GM15510 (cell line): ENCODE results near the gene GOLGA6C.
A peak's percentile ranks its signal among the peaks of the same experiment; 100 is the strongest.
"Not testable (repeated sequence)": the region's sequence is repeated elsewhere in the genome, so short reads cannot be mapped to it uniquely, and the experiment has no call there.

Experiments
- POLR2A ChIP-seq: IDR thresholded peaks from 3 replicates; pipeline ENCODE4 v1.6.1; 2011; ENCODE audit warnings: borderline replicate concordance; ENCODE audit not compliant: insufficient read length; ENCODE audit errors: extremely low read depth

Gene GOLGA6C, protein sequence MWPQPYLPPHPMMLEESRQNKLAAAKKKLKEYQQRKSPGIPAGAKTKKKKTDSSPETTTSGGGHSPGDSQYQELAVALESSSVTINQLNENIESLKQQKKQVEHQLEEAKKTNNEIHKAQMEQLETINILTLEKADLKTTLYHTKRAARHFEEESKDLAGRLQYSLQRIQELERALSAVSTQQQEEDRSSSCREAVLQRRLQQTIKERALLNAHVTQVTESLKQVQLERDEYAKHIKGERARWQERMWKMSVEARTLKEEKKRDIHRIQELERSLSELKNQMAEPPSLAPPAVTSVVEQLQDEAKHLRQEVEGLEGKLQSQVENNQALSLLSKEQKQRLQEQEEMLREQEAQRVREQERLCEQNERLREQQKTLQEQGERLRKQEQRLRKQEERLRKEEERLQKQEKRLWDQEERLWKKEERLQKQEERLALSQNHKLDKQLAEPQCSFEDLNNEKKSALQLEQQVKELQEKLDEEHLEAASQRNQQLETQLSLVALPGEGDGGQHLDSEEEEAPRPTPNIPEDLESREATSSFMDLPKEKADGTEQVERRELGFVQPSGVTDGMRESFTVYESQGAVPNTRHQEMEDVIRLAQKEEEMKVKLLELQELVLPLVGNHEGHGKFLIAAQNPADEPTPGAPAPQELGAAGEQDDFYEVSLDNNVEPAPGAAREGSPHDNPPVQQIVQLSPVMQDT

DNA sequence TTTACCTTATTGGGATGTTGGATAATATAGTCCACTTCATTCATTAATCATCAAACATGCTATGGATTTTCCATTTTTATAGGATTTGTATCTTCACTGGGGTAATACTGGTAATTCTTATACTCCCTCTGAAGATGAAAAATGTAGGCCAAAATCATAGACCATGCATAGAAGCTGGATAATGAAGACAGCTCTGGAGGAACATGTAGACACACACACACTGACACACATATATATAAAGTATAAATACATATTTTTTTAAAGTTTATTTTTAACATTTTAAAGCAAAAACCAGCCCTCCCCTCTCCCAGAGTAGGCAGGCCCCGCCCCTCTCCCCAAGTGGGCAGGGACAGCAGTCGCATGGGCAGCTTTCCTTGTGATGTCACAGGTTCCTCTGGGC is at the start of gene GOLGA6C:
Gene GOLGA6C (plus strand): TSS at position 301 of the 400 bp plus-strand sequence. CDS start 265 bp downstream, outside the sequence.
- TF ChIP-seq POLR2A = not testable (repeated sequence)

DNA sequence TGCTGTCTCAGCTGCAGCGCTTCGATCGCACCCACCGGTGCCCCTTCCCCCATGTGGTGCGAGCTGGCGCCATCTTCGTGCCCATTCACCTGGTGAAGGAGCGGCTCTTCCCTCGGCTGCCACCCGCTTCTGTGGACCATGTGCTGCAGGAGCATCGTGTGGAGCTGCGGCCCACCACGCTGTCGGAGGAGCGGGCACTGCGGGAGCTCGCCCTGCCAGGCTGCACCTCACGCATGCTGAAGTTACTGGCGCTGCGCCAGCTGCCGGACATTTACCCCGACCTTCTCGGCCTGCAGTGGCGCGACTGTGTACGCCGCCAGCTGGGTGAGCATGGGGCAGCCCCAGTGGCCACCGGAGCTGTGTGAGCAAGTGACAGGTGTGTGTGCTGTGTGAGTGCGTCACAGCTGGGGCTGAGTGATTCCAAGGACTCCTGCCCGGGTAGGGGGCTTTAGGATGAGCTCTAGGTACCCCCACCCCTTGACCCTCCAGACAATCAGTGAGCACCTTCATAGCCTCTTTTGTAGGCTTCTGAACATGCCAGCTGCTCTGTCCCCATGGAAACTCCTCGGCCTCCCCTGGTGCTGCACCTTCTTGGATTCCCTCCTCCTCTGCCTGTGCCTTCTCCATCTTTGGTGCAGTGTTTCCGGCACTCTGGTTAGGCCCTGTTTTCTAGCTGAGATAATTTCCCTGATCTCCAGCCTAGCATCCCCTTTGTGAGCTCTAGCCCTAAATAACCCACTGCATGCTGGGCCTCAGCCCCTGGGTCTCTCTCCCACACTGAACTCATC is 49.4 kb upstream of the GOLGA6C start:
- TF ChIP-seq POLR2A = no peak

DNA sequence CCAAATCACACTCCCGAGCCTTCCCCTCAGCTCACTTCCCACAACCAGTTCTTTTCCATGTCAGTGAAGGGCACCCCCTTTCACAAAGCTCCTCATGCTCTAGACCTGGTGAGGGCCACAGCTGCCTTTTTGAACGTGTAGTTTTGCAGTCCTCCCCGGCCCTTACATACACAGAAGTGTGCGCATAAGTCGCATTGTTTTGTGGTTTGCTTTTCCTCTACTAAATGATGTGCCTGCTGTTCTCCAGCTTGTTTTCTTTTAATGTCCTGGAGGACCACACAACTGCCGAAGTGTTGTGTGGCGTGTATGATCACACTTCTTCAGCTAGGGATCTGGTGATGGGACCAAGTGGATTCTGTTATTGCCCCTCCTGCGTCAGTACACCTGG is 48.9 kb upstream of the GOLGA6C start:
- no peak for TF ChIP-seq POLR2A

DNA sequence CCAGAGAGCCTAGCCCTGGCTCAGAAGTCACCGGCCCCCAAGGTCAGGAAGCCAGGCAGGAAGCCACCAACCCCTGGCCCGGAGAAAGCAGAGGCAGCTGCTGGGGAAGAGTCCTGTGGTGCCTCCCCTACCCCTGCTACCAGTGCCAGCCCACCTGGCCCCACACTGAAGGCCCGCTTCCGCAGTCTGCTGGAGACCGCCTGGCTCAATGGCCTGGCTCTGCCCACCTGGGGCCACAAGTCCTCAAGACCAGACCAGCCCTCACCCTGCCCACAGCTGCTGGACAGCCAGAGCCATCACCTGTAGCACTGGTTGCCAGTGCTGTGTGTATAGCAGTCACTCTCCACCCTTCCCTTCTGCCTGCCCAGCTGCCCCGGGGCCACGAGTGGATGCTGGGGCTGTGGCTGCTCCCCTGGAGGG is 47.3 kb upstream of the GOLGA6C start:
- no peak for TF ChIP-seq POLR2A

DNA sequence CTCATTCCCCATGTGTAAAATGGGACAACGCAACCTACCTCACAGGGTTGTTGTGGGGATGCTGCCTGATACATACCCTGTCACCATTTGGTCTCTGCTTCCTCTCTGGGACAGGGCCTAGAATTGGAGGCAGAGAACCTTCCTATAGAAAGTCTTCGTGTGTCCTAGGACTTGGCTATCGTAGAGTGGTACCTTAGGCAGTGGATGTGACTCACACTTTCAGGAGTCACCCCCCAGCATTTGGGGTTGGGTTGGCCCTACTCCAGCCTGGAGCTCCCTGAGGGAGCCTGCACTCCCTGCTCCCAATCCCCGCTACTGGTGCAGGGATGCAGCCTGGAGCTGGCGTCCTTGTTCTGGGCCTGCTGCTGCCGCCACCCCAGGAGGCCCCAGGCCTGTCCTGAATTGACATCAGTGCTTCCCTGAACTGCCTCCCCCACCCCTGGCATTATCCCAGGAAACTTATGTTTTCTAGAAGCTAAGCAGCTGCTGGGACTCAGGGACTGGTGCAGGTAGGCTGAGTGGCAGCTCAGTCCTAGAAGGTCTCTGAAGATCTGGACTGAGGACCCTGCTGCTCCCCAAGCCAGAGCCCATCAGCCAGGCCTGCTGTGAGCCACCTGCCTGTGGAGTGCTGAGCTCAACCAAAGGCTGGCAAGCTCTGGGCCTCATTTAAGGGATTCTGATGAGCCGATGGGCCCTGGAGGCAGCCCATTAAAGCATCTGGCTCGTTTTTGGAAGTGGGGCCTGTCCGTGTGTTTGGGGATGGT is 46.5 kb upstream of the GOLGA6C start:
- TF ChIP-seq POLR2A = no peak

DNA sequence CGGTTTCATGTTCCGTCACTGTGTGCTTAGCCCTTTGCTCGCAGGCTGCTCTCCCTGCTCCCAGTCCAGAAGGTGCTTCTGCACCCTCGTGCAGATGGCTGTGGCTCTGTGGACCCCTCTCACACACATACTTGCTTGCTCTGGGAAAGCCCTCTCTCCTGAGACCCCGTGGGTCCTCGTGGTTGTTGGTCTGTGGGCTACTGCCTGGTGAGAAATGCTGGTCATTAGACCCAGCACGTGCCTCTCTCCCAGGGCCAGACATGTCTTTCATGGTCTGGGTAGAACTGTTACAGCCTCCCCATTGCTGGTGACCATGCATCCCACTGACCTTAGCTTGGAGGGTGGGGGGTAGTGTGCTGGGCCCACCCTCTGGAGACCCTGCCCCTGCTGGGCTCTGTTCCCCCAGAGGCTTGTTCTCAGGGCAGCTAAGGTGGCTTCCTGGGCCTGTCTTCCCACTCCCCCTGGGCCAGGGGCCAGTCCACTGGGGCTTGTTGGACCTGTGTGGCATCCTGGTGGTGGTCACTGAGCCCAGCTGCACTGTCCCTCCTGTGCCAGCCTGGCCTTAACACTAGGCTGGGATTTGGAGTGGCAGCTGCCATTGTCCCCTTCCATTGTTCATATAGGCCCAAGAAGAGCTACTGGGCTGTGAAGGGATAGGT is 45.8 kb upstream of the GOLGA6C start:
- no peak for TF ChIP-seq POLR2A

DNA sequence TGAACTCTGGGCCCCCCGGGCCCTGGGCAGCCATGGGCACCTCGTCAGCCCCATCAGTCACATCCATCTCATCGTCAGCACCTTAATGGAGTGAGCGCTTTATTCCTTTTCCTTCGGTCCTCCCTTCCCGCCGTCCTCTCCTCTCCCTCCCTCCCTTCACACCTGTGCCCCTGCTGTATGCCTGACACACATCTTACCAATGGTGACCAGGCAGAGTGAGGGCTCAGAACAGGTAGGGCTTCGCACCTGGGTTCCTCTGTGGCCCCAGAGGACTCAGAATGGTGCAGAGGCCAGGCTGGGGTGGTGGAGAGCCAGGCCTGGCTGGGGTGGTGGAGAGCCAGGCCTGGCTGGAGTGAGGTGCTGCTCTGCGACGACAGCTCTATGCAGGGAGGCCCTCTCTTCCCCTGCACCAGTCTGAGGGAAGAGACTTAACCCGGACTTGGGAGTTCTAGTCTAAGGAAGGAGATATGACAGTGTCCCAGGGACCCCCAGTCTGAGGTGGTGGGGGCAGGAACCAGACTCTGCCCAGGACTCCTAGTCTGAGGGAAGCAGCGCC is 44.8 kb upstream of the GOLGA6C start:
- no peak for TF ChIP-seq POLR2A

DNA sequence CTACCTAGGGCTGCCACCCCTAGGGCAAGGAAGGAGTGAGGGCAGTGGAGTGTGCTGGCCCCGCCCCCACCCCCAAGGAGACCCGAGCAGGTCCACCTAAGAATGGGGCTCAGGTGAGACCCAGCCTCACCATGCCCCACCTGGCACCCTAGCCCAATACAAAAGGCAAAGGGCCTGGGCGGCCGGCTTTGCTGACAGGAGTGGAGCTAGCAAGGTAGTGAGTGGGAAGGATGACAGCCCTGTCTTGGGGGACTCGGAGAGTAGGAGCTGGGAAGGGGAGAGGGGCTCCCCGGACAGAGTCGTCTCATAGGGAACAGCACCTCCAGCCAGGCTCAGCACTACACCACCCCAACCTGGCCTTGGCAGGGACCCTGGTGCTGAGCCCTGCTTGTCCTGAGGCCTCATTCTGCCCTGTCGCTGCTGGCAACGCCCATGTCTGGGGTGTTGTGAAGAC is 44.3 kb upstream of the GOLGA6C start:
- no peak for TF ChIP-seq POLR2A

DNA sequence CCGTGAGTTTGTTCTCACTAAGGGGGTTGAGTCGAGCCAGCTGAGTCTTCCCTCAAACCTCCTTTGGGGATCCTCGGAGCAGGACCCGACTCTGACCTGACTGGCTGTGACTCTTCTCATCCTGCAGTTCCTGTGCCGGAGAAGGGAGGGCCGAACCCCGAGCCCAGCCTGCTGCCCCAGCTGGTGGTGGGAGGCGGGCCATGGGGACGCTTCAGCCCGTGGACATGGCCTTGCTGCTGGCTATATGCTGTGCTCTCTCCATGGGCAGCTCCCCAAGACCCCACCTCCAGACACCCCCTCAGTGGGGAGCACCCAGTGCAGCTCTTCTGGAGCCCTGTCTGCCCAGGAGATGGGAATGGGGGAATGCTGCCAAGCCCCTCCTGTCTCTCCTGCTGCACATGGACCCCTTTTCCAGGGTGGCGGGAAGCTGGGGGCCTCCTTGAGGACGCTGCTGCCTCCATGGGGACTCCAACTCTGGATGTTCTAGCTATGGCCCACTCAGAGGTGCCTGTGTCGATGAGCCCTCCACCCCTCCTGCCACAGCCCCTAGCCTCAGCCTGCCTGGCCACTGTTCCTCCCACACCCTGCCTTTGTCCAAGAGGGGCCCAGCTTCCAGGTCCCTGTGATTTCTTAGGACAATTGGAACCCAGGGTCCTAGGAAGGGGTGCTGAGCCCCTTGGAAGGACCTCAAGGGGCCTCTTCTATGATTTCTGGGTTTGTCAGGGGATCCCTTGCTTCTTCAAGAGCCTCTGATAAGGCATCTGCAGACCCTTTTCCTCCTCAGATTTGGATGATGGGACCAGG is 43.6 kb upstream of the GOLGA6C start:
- no peak for TF ChIP-seq POLR2A

DNA sequence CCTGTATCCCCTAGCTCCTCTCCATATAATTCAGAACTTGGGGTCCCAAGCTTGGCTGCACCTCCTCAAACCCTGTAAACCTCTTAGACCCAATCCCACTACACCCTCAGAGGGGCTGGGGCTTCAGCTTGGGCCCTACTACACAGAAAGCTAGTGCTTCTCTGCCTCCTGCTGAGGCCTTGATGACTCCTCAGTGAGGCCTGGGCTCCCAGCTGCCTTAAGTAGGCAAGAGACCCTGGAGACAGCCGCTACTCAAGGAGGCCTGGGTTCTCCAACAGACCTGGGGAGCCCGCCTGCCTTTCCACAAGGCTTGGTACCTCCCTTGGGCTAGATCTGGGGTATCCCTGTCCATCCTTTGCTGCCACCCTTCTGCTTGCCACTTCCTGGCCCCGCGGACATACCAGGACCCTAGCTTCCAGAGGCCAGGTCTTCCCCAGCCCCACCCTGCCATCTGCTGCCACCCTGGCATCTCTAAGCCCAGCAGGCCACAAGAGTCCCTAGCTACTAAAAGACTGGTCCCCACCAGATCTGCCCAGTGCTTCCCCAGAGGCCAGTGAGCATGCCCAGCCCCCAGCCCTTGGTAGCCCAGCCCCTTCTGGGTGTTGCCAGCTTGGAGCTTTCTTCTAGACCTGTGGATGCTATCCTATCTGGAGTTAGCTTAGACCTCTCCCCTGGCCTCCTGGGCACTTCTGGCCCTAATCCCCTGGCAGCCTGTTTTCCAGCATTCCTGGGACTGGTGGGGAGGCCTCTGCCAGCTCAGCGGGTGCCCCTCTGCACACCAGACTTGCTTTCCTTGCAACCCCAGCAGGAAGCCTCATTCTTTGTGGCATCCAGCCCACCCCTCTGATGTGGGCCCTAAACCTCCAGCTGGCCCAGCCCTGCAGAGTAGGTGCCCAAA is 42.8 kb upstream of the GOLGA6C start:
- peak; percentile 36 for TF ChIP-seq POLR2A

DNA sequence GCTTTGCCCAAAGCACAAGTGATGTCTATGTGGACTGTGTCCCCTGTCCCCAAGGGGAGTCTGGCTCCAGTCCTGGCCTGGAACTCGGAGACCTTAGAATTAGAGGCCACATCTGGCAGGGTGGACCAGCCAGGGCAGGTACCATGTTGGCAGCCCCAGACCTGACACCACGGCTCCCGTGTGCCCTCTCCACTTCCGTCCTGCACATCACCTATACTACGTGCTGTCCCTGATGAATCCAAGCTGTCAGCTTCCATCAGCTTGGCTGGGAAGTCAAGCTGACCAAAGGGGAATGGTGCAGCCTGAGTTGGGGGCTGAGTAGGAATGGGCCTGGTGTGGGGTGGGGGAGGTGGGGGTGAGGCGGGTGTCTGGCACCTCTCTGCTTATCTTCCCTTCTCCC is 41.1 kb upstream of the GOLGA6C start:
- no peak for TF ChIP-seq POLR2A

DNA sequence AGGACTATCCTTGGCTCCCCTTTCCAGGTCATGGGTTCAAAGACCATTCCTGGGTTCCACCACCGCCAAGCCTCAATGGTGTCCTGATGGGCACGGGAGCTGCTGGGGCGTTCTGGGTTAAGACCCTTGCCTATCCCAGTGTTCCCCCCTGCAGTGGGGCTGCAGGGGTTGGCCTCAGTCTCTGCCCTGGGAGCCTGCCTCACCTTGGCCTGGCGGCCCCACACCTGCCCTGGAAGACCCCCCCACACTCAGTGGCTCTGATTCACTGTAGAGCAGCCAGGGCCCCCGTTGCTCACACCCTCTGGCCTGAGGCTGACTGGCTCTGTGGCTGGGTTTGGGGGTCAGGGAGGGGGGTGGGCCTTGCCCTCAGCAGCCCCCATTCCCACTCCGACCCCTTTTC is 34.4 kb upstream of the GOLGA6C start:
- TF ChIP-seq POLR2A = no peak

DNA sequence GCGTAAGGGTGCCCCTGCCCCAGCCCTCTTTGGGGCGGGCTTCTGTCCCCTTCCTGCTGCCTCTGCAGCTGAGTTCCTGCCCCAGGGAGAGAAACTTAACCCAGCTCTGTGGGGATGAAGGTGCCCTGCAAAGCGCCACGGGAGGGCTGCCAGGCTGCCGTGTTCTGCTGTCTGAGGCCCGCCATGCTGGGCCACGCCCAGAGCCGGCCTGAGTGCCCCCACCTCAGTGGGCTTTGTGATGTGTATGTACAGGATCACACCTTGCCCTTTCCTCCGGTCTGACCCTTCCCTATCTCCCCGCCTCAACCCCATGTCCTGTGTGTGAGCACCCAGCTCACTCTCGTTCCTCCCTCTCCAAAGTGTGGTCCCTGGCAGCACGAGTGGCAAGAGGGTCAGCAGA is 33.9 kb upstream of the GOLGA6C start:
- TF ChIP-seq POLR2A = no peak
